HG03139 (cell line): ENCODE data around the gene ZDHHC14.
"Not testable (repeated sequence)": the region's sequence is repeated elsewhere in the genome, so short reads cannot be mapped to it uniquely, and the experiment has no call there.

Experiments
- ATAC-seq: cut with Tn5 transposase; IDR thresholded peaks from one replicate; pipeline ENCODE4 v1.9.1; 2021; ENCODE audit not compliant: unreplicated experiment

The ZDHHC14 gene

GRCh38 chr6:157563611-157564284, 182.8 kb downstream of the ZDHHC14 start:
- peak; percentile 52 for ATAC-seq

DNA sequence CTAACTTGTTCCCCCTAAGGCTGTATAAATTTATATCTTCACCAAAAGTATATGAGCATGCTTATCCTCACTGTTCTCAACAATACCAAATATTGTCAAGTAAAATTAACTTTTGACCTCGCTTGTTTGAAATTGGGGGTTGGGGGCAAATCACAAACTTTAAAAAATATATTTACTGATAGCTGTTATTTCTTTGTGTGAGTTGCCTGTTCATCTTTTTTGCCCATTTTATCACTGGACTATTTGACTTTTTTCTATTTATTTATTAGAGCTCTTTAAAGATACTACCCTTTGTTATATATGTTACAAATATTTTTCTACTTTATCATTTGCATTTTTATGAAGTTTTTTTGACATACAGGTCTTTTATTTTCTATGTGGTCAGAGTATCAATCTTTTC, 187.7 kb downstream of the ZDHHC14 start:
- no peak for ATAC-seq

DNA sequence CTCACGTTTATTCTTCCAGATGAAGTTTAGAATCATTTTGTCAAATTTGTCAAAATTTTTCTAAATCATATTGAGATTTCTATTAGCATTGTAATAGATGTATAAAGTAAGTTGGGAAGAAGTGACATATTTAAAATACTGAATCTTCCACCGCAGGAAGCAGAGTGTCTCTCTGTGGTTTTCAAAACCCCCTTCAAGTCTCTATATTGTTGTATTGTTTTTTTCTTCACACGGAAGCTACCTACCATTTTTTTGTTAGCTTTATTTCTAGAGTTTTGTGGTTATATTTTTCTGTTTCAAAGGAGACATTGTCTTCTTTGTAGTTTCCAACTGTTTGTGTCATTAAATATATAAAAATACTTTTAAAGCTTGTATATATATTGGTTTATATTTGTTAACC, 188.6 kb downstream of the ZDHHC14 start:
- no peak for ATAC-seq

- ATAC-seq = no peak
Observed at GRCh38 chr6:157570104-157570503, 189.1 kb downstream of the ZDHHC14 start.

GRCh38 chr6:157570752-157571151, 189.8 kb downstream of the ZDHHC14 start:
- no peak for ATAC-seq

DNA sequence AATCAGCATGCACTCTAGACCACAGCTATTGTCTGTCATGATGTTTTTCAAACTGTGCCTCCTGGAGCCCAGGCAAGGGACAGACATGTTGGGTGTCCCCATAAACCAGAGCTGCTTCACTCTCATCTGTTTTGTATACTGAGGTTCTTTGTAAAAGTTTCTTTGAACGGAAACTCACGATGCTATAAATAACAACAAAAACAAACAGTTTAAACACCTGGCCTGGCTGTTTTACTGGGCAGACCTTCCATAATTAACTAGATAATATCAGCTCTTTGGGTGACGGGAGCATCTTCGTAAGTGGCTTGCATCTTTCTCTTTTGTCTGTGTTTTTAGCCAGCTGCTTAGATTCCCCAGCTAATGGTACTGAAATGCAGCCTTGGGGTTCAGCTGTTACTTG, 190.3 kb downstream of the ZDHHC14 start:
- ATAC-seq = peak; percentile 45

GRCh38 chr6:157571950-157572349, 191.0 kb downstream of the ZDHHC14 start:
- no peak for ATAC-seq

DNA sequence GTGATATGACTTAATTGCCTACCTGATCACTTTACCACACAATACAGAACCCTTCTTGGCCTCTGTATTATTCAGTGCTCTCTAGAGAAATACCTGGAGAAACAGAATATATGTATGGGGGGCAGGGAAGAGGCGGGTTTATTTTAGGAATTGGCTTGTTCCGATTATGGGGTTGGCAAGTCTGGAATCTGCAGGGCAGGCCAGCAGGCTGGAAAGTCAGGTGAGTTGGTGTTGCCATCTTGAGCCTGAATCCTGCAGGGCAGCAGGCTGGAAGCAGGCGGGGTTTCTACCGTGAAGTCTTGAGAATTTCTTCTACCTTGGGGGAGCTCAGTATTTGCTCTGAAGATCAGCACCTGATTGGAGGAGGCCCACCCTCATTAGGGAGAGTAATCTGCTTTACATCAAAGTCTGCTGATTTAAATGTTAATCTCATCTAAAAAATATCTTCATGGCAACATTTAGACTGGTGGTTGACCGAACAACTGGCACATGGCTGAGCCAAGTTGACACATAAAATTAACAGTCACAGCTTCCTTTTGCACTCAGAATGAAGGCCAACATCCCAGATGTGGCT, 193.9 kb downstream of the ZDHHC14 start:
- ATAC-seq = no peak

GRCh38 chr6:157575436-157576145, 194.6 kb downstream of the ZDHHC14 start:
- ATAC-seq = no peak

DNA sequence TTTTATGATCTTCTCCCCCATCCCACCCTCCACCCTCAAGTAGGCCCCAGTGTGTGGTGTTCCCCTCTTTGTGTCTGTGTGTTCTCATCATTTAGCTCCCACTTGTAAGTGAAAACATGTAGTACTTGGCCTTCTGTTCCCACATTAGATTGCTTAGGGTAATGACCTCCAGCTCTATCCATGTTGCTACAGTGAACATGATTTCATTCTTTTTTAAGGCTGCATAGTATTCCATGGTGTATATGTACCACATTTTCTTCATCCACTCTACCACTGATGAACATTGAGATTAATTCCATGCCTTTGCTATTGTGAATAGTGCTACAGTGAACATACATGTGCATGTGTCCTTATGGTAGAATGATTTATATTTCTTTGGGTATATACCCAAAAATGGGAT, 196.0 kb downstream of the ZDHHC14 start:
- ATAC-seq = not testable (repeated sequence)

DNA sequence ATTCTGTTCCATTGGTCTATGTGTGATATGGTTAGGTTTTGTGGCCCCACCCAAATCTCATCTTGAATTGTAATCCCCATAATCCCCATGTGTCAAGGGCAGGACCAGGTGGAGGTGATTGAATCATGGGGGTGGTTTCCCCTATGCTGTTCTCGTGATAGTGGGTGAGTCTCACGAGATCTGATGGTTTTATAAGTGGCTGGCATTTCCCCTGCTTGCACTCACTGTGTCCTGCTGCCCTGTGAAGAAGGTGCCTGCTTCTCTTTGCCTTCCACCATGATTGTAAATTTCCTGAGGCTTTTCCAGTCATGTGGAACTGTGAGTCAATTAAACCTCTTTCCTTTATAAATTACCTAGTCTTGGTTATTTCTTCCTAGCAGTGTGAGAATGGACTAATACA, 197.5 kb downstream of the ZDHHC14 start:
- ATAC-seq = not testable (repeated sequence)

DNA sequence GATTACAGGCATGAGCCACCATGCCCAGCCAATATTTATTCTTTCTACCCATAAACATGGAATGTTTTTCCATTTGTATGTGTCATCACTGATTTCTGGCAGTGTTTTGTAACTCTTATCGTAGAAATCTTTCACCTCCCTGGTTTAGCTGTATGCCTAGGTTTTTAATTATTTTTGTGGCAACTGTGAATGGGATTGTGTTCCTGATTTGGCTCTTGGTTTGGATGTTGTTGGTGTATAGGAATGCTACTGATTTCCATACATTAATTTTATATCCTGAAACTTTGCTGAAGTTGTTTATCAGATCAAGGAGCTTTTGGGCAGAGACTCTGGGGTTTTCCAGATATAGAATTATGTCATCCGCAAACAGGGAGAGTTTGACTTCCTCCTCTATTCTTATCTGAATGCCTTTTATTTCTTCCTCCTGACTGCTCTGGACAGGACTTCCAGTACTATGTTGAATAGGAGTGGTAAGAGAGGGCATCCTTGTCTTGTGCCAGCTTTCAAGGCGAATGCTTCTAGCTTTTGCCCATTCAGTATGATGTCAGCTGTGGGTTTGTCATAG, 198.6 kb downstream of the ZDHHC14 start:
- no peak for ATAC-seq

GRCh38 chr6:157584036-157584435, 203.0 kb downstream of the ZDHHC14 start:
- no peak for ATAC-seq

DNA sequence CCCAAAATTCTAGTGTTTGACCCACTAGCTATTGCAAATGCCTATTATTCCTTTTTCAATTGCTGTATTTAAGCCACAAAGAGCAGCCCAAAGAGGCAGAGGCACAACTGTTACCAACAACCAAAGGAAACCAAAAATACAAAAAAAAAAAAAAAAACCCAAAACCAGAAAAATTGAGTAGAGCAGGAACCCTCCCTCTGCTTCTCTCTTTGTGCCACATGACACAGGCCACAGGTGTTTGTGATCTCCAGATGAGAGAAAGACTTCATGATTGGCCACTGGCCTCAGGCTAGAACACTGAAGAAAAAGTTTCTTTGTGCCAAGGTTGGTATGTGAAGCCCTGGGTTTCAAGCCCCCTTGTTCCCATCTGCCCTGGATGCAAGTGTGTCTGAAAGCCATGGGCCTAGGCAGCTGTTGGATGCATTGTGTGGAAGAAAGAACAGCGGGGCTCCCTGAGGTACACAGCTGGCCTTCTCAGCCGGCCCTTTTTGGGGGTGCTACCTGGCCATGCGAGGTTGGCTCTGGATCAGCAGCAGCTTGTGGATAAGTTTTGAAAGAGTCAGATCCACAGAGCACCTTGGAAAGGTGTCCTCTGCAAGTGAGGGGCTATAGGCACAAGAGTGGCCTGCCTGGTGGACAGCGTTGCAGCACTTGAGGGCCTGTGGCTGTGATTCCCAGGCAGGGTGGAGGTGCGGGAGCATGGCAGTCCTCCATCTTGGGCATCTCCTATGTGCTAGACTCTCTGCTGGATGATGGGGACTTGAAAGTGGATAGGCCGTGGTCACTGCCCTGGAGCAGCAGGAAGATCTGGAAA, 204.5 kb downstream of the ZDHHC14 start:
- ATAC-seq = no peak

- no peak for ATAC-seq
Observed at GRCh38 chr6:157586088-157586414, 205.1 kb downstream of the ZDHHC14 start.

DNA sequence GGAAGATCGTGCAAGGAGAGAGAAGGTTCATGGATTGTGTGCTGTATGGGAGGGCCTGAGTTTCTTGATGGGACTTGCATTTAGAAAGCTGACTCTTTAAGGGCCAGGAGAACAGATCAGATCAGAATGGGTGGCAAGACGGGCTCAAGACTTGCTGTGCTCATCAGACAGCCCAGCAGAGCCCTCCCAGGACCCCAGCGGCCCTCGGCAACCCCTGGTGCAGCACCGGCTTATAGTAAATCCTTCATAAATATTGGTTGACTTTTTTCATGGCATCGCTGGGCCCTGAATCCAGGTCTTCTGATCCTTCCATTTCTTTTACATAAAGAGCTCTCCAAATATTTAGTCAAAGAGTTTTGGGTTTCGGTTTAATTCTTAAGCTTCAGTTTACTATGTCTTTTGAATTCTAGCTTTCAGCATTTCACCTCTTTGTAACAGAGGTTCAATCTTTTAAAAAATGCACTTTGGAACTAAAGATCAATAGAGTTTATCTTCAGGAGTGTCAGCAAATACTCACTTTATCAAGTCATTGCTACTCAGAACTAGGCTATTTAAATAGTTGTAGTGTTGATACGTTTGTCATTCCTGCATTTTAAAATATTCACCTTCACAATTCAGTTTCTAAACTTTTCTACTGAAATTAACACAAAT, 205.6 kb downstream of the ZDHHC14 start:
- no peak for ATAC-seq

GRCh38 chr6:157587127-157587926, 206.3 kb downstream of the ZDHHC14 start:
- ATAC-seq = no peak

DNA sequence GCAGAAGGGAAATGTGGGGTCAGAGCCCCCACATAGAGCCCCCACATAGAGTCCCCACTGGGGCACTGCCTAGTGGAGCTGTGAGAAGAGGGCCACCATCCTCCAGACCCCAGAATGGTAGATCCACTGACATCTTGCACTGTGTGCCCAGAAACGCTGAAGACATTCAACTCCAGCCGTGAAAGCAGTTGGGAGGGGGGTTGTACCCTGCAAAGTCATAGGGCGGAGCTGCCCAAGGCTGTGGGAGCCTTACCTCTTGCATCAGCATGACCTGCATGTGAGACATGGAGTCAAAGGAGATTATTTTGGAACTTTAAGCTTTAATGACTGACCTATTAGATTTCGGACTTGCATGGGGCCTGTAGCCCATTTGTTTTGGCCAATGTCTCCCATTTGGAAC, 209.7 kb downstream of the ZDHHC14 start:
- not testable (repeated sequence) for ATAC-seq

DNA sequence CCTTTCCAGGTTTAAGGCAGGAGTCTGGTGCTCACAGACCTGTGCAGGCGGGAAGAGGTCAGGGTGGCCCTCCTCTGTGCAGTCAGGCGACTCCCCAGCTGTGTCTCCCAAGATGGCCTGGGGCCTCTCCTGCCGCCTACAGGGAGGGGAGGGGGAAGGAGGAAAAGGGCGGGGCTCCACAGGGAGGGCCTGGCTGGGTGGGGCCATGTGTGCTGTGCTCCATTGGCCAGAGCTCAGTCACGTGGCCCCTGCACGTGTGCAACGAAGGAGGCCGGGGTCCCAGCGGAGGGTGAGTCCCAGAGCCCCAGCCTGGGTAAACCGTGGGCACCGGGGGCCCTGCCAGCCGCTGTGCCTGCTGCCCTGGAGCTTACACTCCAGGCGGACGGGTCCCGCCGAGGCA, 211.6 kb downstream of the ZDHHC14 start:
- ATAC-seq = no peak

DNA sequence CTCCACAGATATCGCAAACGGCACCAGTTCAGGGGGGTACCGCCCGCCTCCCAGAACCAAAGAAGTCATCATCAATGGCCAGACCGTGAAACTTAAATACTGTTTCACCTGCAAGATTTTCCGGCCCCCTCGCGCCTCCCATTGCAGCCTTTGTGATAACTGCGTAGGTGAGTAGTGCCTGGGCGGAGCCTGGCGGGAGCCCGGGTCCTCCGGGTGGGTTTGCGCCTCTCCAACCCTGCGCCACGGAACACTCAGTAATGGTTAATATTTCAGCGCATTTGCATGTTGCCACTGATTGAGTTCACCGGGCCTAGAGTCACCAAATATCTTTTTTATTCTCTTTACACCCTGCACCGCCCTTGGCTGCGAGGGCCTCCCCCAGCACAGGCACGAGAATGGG, 212.0 kb downstream of the ZDHHC14 start:
- no peak for ATAC-seq
